Measurements from ENCODE around the gene NCKAP5.

The NCKAP5 gene

DNA sequence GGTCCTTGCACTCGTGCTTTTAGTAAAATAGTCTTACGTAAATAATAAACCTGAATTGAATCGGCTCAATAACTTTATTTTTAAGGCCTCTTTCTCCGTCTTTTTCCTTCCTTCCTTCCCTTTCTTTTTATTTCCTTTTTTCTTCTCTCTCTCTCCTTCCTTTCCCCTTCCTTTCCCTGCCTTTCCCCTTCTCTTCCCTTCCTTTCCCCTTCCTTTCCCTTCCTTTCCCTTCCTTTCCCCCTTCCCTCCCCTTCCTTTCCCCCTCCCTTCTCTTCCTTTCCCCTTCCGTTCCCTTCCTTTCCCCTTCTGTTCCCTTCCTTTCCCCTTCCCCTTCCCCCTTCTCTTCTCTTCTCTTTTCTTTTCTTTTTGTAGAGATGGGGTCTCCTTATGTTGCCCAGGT, 121.0 kb downstream of the NCKAP5 start:
- TF ChIP-seq Cebpa-rat (IDR thresholded peaks at IDR 0.05): no peak
- Histone ChIP-seq H3K9me3 (replicated peaks in 1 of 11) (no peaks in the 10 kb centered on the region), H3K4me1 (no peaks in the 10 kb centered on the region), H3K4me3 (no peak overlapping the region), H3K9ac (no peak overlapping the region), H3K4me2 (no peak overlapping the region), H3K27me3 (no peaks in the 10 kb centered on the region), H3K36me3 (no peaks in the 10 kb centered on the region), H4K20me1 (no peaks in the 10 kb centered on the region), H3K27ac (no peak overlapping the region)

DNA sequence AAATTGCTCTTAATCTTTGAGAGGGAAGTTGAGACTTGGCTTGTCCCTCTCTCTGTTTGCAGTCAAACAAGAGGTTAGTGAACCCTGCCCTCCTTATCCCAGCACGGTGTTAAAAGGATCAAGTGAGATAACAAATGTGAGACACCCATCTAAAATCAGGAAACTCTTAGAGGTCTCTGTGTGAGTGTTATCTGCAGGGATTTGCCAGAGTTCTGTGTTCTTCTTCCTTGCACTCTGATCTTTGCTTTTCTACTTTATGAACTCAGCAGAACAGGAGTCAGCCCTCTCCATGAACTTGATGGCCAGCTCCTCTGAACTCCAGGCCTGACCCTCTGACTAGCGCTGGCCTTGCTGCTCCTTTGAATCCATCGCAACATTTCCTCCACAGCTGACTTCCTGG, 123.8 kb downstream of the NCKAP5 start:
- Histone ChIP-seq H3K36me3 (no peaks in the 10 kb centered on the region), H4K20me1 (no peaks in the 10 kb centered on the region)

DNA sequence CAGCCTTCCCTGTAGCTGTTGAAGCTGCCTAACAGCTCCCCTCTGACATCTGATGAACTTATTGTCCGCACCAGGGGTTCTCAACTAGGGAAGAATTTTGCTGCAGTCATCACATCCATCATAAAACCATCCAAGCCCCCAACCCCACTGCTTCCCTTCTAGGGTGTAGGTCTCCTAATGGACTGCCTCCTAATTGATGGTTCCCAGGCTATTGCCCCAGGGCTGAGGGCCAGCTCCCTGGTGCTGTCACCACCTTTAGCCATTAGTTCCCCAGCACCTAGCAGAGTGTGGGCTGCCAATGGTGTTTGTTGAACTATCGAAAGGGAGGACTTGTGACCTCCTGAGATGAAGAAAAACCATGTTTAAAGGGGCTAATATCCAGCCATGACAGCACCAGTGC, 125.9 kb downstream of the NCKAP5 start:
- no peaks in the 10 kb centered on the region for H3K36me3 ChIP-seq
- H3K27me3 ChIP-seq: no peaks in the 10 kb centered on the region
- no peak overlapping the region for H3K4me2 ChIP-seq
- no peaks in the 10 kb centered on the region for H4K20me1 ChIP-seq
- no peak overlapping the region for H3K27ac ChIP-seq
- H3K4me1 ChIP-seq: no peaks in the 10 kb centered on the region
- TF ChIP-seq Cebpa-rat (IDR thresholded peaks at IDR 0.05): no peak
- H3K9ac ChIP-seq: no peak overlapping the region
- no peaks in the 10 kb centered on the region for H3K9me3 ChIP-seq (replicated peaks in 1 of 11)
- H3K4me3 ChIP-seq: no peak overlapping the region

More for the DNA sequence above, 123.8 kb downstream of the NCKAP5 start:
- Histone ChIP-seq H3K27ac (no peak overlapping the region), H3K9me3 (replicated peaks in 1 of 11) (no peaks in the 10 kb centered on the region), H3K27me3 (no peaks in the 10 kb centered on the region), H3K4me3 (no peak overlapping the region), H3K9ac (no peak overlapping the region), H3K4me1 (no peaks in the 10 kb centered on the region), H3K4me2 (no peak overlapping the region)
- no peak for TF ChIP-seq Cebpa-rat (IDR thresholded peaks at IDR 0.05)

DNA sequence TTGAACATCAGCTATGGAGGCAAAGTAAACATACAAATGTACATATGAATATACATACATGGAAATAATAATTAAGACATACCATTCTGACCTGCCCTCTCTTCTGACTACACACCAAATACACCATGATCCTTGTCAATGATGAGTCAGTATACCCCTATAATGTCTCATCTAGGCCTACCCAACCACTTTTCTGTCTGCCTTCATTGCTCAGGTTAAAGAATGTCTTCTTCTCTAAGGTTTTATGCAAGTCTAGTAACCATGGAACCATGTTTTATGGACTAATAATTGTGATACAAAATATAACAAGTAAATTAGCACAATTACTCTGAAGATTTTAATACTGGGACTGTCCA, 128.7 kb downstream of the NCKAP5 start:
- no peaks in the 10 kb centered on the region for H4K20me1 ChIP-seq
- H3K4me3 ChIP-seq: no peak overlapping the region
- no peaks in the 10 kb centered on the region for H3K9me3 ChIP-seq (replicated peaks in 1 of 11)
- H3K36me3 ChIP-seq: no peaks in the 10 kb centered on the region
- no peak overlapping the region for H3K27ac ChIP-seq
- H3K9ac ChIP-seq: no peak overlapping the region
- no peaks in the 10 kb centered on the region for H3K27me3 ChIP-seq
- H3K4me2 ChIP-seq: no peak overlapping the region
- no peaks in the 10 kb centered on the region for H3K4me1 ChIP-seq
- TF ChIP-seq Cebpa-rat (IDR thresholded peaks at IDR 0.05): no peak

DNA sequence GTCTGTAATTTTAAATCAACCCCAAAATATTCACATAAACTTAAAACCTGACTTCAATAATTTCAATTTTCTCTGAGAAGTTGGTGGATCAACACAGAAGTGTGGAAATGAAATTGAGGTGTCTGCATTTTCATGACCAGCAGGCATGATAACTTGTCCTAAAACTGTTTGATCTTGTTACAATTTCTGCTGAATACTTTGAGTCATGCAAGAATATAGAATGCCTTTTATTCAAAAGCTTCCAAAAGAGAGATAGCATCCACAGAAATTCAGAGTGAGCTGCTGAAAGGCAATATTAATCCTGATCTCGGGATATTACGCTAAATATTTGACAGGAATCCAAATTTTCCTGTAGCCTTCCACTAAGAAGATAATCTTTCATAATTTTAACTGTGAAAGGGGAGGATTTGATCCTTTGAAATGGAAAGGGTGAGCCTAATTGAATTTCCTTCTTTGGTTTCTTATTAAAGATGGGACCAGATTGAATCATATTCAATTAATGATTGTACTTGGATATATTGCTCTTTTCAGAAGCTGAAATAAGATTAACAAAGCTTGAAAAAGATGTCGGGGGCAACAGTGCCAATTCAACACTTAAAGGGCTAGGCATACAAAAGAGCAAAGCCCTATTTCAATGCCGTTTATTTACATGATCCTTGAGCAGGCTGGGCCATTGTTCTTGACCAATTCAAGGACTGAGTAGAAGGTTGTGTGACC, 129.3 kb downstream of the NCKAP5 start:
- Histone ChIP-seq H3K9ac (no peak overlapping the region), H3K36me3 (no peaks in the 10 kb centered on the region), H3K27ac (no peak overlapping the region), H3K4me2 (no peak overlapping the region), H3K9me3 (replicated peaks in 1 of 11) (no peaks in the 10 kb centered on the region), H3K4me1 (no peaks in the 10 kb centered on the region), H3K27me3 (no peaks in the 10 kb centered on the region), H4K20me1 (no peaks in the 10 kb centered on the region), H3K4me3 (no peak overlapping the region)
- TF ChIP-seq Cebpa-rat (IDR thresholded peaks at IDR 0.05): no peak

DNA sequence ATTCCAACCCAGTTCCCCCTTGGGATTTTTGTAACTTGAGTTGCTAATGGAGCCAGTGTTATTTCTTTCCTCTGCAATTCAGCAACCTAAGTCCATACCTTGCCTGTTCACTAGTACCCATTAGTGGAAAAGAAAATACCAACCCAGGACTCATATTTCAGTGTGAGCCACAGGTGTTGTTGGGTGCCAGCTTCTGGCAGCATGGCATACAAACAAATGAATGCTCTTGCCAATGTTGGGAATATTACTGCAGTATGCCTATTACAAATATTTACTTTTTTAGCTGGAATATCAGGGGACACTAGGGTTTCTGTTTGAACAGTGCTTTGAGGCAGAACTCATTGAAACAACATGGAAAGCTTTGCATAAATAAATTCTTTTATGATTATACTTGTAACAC, 130.2 kb downstream of the NCKAP5 start:
- TF ChIP-seq Cebpa-rat (IDR thresholded peaks at IDR 0.05): no peak
- Histone ChIP-seq H3K4me3 (no peak overlapping the region), H3K27me3 (no peaks in the 10 kb centered on the region)

DNA sequence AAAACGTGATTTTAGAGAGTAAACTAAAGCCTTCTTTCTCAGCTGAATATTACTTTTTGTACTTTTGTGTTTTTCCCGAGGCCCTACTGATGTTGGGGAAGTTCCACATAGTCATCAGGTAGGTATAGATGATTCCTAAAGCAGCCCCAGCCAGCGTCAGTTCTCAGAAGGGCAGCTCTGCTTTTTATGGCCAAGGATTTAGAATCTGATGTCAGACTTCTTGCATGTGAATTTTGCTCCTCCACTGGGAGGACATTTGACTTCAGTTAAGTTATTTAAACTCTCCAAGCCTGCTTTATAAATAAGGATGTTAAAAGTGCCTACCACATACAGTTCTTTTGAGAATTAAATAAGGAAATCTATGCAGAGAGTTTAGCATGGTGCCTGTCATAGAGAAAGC, 130.8 kb downstream of the NCKAP5 start:
- Histone ChIP-seq H3K27me3 (no peaks in the 10 kb centered on the region), H3K4me3 (no peak overlapping the region), H3K4me2 (no peak overlapping the region), H3K9me3 (replicated peaks in 1 of 11) (no peaks in the 10 kb centered on the region), H3K36me3 (no peaks in the 10 kb centered on the region), H3K9ac (no peak overlapping the region), H4K20me1 (no peaks in the 10 kb centered on the region), H3K4me1 (no peaks in the 10 kb centered on the region), H3K27ac (no peak overlapping the region)
- no peak for TF ChIP-seq Cebpa-rat (IDR thresholded peaks at IDR 0.05)

More for the DNA sequence above, 130.2 kb downstream of the NCKAP5 start:
- H3K27ac ChIP-seq: no peak overlapping the region
- H3K4me1 ChIP-seq: no peaks in the 10 kb centered on the region
- H3K9me3 ChIP-seq (replicated peaks in 1 of 11): no peaks in the 10 kb centered on the region
- no peaks in the 10 kb centered on the region for H4K20me1 ChIP-seq
- H3K9ac ChIP-seq: no peak overlapping the region
- no peak overlapping the region for H3K4me2 ChIP-seq
- no peaks in the 10 kb centered on the region for H3K36me3 ChIP-seq

DNA sequence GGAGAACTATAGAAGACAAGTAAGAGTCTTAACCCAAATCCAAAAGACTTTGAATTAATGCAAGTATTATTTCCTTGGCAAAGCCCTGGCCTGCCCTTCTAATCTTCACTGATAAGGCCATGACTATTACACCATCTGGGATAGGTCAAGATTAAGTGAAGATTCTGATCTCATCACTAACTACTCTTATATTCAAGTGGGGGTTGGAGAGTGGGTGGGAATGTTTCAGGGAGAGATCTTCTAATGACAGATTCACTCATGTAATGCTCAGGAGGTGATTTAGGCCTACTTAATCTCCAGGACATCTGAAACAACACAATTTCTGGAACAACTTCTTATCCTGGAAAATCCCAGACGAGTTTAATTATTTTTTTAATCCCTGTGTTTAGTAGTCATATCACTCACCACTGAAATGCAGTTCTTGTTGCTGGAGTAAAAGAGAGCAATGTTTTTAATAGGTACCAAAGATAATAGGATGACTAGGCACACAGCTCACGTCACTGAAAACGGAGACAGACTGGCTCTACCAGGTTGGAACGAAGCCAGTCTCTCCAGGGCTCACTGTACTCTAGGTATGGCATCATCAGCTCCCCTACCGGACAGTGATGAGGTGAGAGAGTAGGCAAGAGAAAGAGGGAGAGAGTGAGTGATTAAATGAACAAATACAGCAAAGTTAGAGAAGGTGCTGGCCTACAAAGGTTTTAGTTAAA, 133.1 kb downstream of the NCKAP5 start:
- Histone ChIP-seq H3K4me1 (no peaks in the 10 kb centered on the region), H3K9ac (no peak overlapping the region), H3K27ac (no peak overlapping the region), H3K36me3 (no peaks in the 10 kb centered on the region), H3K27me3 (no peaks in the 10 kb centered on the region), H4K20me1 (no peaks in the 10 kb centered on the region), H3K4me3 (no peak overlapping the region), H3K9me3 (replicated peaks in 1 of 11) (no peaks in the 10 kb centered on the region), H3K4me2 (no peak overlapping the region)
- no peak for TF ChIP-seq Cebpa-rat (IDR thresholded peaks at IDR 0.05)

DNA sequence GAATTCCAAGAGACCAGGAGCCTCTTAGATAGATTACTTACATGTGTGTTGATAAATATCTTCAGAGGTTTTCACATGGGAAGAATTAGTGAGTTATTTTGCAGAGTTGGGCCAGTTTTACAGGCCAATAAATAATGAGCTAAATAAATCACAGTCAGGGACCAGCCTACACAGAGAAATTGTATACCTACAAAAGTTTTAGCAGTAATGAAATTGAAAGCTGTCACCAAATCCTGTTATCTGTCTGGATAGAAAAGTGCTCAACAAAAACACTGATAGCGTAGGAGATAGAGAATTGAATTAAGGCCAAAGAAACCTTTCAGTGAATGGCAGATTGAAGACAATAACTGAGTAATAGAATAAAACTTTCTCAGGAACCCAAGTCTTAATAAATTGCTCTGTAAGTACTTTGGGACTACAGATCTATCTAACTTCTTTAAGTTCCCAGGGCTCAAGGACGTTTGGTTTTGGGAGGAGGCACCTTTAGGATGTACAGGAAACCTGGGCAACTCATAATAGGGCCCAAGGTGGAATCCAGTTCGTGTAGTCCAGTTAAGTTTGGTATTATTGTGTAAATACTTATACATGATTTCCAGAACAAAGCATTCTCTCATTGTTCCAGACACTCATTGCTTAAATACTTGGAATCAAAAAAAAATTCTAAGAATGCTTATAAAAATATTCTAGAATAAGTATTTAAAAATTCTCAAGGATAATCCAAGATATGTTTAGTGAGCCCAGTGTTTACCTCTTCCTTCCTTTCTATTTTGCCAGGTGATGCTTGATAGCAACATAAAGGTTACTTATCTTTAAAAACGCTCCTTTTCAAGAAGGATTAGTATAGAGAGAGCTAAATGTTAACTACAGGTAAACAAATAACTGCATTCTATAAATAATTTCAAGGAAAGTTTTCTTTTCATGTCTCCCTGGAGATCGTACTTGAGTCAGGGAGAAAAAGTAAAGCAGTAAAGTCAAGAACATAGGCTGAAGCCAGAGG, 134.5 kb downstream of the NCKAP5 start:
- Histone ChIP-seq H3K36me3 (no peaks in the 10 kb centered on the region), H3K4me1 (no peaks in the 10 kb centered on the region), H3K9me3 (replicated peaks in 1 of 11) (peaks cover 0 to 9% (median 6%) of the 10 kb centered on the region in 11 experiments; a peak in 13 of 22 replicates), H3K9ac (no peak overlapping the region), H3K27ac (no peak overlapping the region), H4K20me1 (no peaks in the 10 kb centered on the region), H3K27me3 (no peaks in the 10 kb centered on the region), H3K4me2 (no peak overlapping the region), H3K4me3 (no peak overlapping the region)
- no peak for TF ChIP-seq Cebpa-rat (IDR thresholded peaks at IDR 0.05)

Measured in BLaER1 treated with 17β-estradiol and CSF1 and Interleukin-3, amounts not matched to agents 10 nM and 100 nM (cell line).